ENCODE data around the gene KATNB1. TPM values are rescaled to one million over a fixed set of nuclear protein-coding genes. Genes with fewer than 3 reads are reported as not detected.
A peak's percentile ranks its signal among the peaks of the same experiment; 100 is the strongest.

Gene KATNB1
- total and polyA plus RNA-seq, 2 of the 8 experiments (the other 6 are each of a cell fraction or from before 2014, with no cell fraction given), result 50.2 to 60.4 TPM

GRCh38 chr16:57760357-57761160 lies 25.0 kb downstream of the KATNB1 start (continued):
- TF ChIP-seq, protein P1, sequence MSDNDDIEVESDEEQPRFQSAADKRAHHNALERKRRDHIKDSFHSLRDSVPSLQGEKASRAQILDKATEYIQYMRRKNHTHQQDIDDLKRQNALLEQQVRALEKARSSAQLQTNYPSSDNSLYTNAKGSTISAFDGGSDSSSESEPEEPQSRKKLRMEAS (IDR thresholded peaks at IDR 0.05), result peak; percentile 58
- peak; percentile 34 to 46; a peak in 3 of 4 replicates for TF ChIP-seq RAD21 (IDR thresholded peaks at IDR 0.05 in 1 of 2, conservative IDR thresholded peaks at IDR 0.05 in 1 of 2; ENCODE audit: low read depth in 2 of 2, low read length in 2 of 2)
- TF ChIP-seq BRCA1 (IDR thresholded peaks at IDR 0.05; ENCODE audit: low read depth, low read length), result no peak

Data from H1 (cell line).